ENCODE data around the gene MPST.

Gene MPST

GRCh38 chr22:37039466-37039865 is 19.9 kb downstream of the MPST start:
- no peak overlapping the region for H3K4me3 ChIP-seq (replicated peaks; ENCODE audit: low read depth, low read length)

GRCh38 chr22:37043209-37043827 is 23.8 kb downstream of the MPST start:
- DNase-seq (ENCODE audit: extremely low read depth, insufficient read length), result no peak

More at GRCh38 chr22:37039466-37039865, 19.9 kb downstream of the MPST start:
- H3K36me3 ChIP-seq (ENCODE audit: control insufficient read depth, insufficient read depth, low read length), result no peaks in the 10 kb centered on the region
- no peak for DNase-seq (ENCODE audit: extremely low read depth, insufficient read length)
- H3K27me3 ChIP-seq (replicated peaks; ENCODE audit: control insufficient read depth, insufficient read depth, low read length), result no peaks in the 10 kb centered on the region
- TF ChIP-seq, protein P1, sequence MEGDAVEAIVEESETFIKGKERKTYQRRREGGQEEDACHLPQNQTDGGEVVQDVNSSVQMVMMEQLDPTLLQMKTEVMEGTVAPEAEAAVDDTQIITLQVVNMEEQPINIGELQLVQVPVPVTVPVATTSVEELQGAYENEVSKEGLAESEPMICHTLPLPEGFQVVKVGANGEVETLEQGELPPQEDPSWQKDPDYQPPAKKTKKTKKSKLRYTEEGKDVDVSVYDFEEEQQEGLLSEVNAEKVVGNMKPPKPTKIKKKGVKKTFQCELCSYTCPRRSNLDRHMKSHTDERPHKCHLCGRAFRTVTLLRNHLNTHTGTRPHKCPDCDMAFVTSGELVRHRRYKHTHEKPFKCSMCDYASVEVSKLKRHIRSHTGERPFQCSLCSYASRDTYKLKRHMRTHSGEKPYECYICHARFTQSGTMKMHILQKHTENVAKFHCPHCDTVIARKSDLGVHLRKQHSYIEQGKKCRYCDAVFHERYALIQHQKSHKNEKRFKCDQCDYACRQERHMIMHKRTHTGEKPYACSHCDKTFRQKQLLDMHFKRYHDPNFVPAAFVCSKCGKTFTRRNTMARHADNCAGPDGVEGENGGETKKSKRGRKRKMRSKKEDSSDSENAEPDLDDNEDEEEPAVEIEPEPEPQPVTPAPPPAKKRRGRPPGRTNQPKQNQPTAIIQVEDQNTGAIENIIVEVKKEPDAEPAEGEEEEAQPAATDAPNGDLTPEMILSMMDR (IDR thresholded peaks at IDR 0.05; ENCODE audit: insufficient read depth, low read length, poor library complexity, severe bottlenecking), result no peak

DNA sequence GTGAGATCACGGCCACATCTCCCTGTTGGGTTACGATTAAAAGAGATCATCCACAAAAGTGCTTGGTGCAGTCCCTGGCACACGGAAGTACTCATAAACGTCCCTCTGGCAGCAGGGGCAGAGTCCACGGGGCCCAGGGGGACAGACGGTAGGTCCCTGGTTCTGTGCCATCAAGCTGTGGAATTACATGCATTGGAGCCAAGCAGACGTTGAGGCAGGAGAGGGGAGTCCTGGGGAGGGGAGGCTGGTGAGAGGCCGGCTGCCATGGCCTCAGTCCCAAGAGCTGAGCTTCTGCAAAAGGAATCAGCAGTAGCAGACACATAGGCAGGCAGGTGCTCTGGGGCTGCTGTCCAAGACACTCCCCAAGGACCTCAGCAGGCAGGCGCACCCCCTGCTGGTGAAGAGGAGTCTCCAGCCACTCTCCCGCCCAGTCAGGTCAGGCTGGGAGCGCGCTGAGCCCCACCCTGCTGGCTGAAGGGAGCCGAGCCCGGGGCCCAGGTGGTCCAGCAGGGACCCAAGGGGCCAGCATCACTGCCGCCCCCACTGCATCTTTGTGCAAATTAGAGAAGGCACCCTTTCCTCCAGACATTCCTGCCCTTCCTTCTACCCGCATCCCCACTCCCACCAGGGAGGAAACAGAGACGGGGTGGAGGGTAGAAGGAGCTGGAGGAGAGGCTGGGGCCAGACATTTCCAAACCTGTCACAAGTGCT is 24.4 kb downstream of the MPST start:
- H3K36me3 ChIP-seq (ENCODE audit: control insufficient read depth, insufficient read depth, low read length), result no peaks in the 10 kb centered on the region
- peak; percentile 45 for DNase-seq (ENCODE audit: extremely low read depth, insufficient read length)
- TF ChIP-seq, protein P1 (IDR thresholded peaks at IDR 0.05; ENCODE audit: insufficient read depth, low read length, poor library complexity, severe bottlenecking), result peak; percentile 94
- H3K4me3 ChIP-seq (replicated peaks; ENCODE audit: low read depth, low read length), result no peak overlapping the region
- no peaks in the 10 kb centered on the region; the same call in 1 of the 2 replicates for H3K27me3 ChIP-seq (replicated peaks; ENCODE audit: control insufficient read depth, insufficient read depth, low read length)

More at GRCh38 chr22:37043209-37043827, 23.8 kb downstream of the MPST start:
- Histone ChIP-seq H3K4me3 (replicated peaks; ENCODE audit: low read depth, low read length) (no peak overlapping the region), H3K36me3 (ENCODE audit: control insufficient read depth, insufficient read depth, low read length) (no peaks in the 10 kb centered on the region), H3K27me3 (replicated peaks; ENCODE audit: control insufficient read depth, insufficient read depth, low read length) (no peaks in the 10 kb centered on the region; the same call in 1 of the 2 replicates)
- TF ChIP-seq, protein P1 (IDR thresholded peaks at IDR 0.05; ENCODE audit: insufficient read depth, low read length, poor library complexity, severe bottlenecking), result no peak

DNA sequence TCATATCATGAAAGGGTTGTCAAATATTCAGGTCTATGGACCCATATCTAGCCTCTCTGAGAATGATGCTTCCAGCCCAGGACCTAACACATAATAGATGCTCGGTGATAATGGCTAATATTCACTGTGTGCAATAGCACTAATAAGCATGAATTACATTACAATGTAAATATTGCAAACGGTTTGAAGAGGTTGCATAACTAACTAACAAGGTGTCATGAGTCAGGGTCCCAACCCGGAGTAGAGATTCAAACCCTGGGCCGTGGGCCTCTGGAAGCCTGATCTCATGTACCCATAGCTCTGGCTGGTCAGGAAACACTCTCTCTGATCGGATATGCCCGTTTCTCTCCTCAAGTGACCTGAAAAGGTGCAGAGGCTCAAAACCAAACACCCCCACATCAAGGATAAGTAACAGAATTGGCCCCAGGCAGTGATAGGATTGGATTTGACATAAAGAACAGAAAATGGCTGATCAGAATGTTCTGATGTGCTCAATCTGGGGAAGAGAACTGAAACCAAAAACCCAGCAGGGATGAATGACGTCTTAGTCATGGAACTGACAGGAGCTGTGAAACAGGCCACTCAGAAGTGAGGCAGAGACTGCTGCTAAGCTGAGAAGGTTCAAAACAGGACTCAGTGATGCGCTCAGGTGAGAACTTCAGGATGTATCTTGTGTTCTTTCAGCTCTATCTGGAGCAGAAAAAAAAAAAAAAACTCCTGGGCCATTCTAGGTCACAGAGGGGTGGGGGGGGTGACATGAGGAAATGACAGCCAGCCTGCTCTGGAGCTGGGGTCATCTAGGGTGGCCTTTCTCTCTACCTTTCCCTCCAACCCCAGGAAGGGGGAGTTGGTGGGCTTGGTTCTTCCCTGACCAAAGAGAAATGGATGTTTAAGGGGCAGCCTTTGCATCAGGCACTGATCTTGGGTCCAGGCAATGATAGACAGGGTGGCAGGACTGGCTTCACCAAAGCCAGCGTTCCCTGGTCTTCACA is 25.4 kb downstream of the MPST start:
- Histone ChIP-seq H3K27me3 (replicated peaks; ENCODE audit: control insufficient read depth, insufficient read depth, low read length) (no peaks in the 10 kb centered on the region; the same call in 1 of the 2 replicates), H3K36me3 (ENCODE audit: control insufficient read depth, insufficient read depth, low read length) (no peaks in the 10 kb centered on the region), H3K4me3 (replicated peaks; ENCODE audit: low read depth, low read length) (no peak overlapping the region)
- DNase-seq (ENCODE audit: extremely low read depth, insufficient read length), result no peak
- TF ChIP-seq, protein P1 (IDR thresholded peaks at IDR 0.05; ENCODE audit: insufficient read depth, low read length, poor library complexity, severe bottlenecking), result no peak

- DNase-seq (ENCODE audit: extremely low read depth, insufficient read length), result no peak
- Histone ChIP-seq H3K27me3 (replicated peaks; ENCODE audit: control insufficient read depth, insufficient read depth, low read length) (no peaks in the 10 kb centered on the region; the same call in 1 of the 2 replicates), H3K4me3 (replicated peaks; ENCODE audit: low read depth, low read length) (no peak overlapping the region), H3K36me3 (ENCODE audit: control insufficient read depth, insufficient read depth, low read length) (no peaks in the 10 kb centered on the region)
- TF ChIP-seq, protein P1 (IDR thresholded peaks at IDR 0.05; ENCODE audit: insufficient read depth, low read length, poor library complexity, severe bottlenecking), result peak; percentile 63
These were observed 26.4 kb downstream of the MPST start for GRCh38 chr22:37045958-37046357.

Measured in GM06990 (cell line).